ENCODE data around the gene CMTM5.
"Not testable (repeated sequence)": the region's sequence is repeated elsewhere in the genome, so short reads cannot be mapped to it uniquely, and the experiment has no call there.

The CMTM5 gene

GRCh38 chr14:23382276-23382675 lies 5.4 kb downstream of the CMTM5 start:
- TF ChIP-seq CTCF (IDR thresholded peaks at IDR 0.05; ENCODE audit: low read depth, low read length, missing control alignments): no peak
- H3K4me3 ChIP-seq (ENCODE audit: low read depth, low read length): no peak overlapping the region
- no peak for DNase-seq (ENCODE audit: low read depth)

- no peak overlapping the region for H3K4me3 ChIP-seq (ENCODE audit: low read depth, low read length)
- no peak for DNase-seq (ENCODE audit: low read depth)
- no peak for TF ChIP-seq CTCF (IDR thresholded peaks at IDR 0.05; ENCODE audit: low read depth, low read length, missing control alignments)
Observed at GRCh38 chr14:23382731-23383440, 6.0 kb downstream of the CMTM5 start.

DNA sequence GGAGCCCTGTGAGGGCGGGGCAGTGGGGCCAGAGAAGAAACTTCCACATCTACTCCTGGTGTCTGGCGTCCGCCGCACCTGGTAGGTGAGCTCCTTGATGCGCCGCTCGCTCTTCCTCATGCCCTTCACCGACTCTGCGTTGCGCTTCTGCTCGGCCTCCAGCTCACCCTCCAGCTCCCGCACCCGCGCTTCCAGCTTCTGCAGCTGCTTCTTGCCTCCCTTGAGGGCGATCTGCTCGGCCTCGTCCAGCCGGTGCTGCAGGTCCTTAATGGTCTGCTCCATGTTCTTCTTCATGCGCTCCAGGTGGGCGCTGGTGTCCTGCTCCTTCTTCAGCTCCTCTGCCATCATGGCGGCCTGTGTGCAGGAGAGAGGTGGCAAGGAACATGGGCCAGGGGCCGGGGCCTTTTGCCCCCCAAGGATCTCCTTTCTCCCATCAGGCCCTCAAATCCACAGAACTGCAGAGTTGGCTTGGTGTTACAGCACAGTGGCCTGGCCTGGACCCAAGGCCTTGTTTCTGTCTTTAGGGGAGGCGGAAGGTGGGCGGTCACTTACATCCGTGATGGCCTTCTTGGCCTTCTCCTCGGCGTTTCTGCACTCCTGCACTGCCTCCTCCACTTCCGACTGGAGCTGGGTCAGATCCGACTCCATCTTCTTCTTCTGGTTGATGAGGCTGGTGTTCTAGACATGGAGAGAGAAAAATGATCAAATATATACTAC lies 7.7 kb downstream of the CMTM5 start:
- no peak overlapping the region for H3K4me3 ChIP-seq (ENCODE audit: low read depth, low read length)
- TF ChIP-seq CTCF (IDR thresholded peaks at IDR 0.05; ENCODE audit: low read depth, low read length, missing control alignments): no peak
- DNase-seq (ENCODE audit: low read depth): no peak

DNA sequence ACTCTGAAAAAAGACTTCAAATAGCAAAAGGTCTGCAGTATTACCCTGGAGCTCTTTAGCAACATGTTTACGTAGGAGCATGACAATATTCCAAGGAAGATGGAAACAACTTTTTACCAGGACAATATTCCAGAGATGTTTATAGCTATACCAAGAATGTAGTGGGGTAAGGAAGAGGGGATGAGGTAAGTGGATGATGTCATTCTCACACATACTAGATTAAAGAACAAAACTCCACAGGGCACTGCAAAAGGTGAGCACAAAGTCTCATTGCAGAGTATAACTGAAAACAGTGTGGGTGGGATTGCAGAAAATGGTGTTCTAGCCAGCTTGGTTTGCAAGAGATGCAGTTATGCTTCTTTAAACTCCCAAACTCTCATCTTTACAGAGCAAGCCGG lies 8.4 kb downstream of the CMTM5 start:
- DNase-seq (ENCODE audit: low read depth): no peak
- TF ChIP-seq CTCF (IDR thresholded peaks at IDR 0.05; ENCODE audit: low read depth, low read length, missing control alignments): no peak
- no peak overlapping the region for H3K4me3 ChIP-seq (ENCODE audit: low read depth, low read length)

DNA sequence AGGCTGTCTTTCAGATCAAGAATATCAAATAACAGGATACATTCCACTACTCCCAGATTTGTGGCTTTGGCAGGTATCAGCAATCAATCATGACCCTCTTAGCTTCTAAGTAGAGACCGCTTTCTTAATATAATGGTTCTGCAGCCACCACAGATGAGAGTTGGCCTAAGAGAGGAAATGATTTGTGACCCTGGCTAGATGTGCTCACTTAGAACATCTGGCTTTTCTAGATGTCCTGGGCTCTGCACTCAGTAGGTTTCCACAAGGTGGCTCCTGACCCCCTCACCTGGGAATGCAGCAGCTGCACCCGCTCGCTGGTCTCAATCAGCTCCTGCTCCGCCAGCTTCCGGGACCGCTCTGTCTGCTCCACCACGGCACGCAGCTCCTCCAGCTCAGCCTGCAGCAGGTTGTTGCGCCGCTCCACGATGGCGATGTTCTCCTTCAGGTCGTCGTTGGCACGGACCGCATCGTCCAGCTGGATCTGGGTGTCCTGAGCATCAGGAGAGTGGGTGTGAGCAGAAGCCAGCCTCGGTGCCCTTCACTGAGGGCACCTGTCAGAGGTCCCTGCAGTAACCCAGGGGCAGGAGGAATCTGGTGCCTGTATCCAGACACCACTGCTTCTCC lies 8.9 kb downstream of the CMTM5 start:
- no peak overlapping the region for H3K4me3 ChIP-seq (ENCODE audit: low read depth, low read length)
- TF ChIP-seq CTCF (IDR thresholded peaks at IDR 0.05; ENCODE audit: low read depth, low read length, missing control alignments): no peak
- DNase-seq (ENCODE audit: low read depth): no peak

GRCh38 chr14:23386266-23386657 lies 9.4 kb downstream of the CMTM5 start:
- H3K4me3 ChIP-seq (ENCODE audit: low read depth, low read length); DNase-seq (ENCODE audit: low read depth): not testable (repeated sequence)

GRCh38 chr14:23386999-23387398 lies 10.2 kb downstream of the CMTM5 start:
- TF ChIP-seq CTCF (IDR thresholded peaks at IDR 0.05; ENCODE audit: low read depth, low read length, missing control alignments): no peak
- no peak for DNase-seq (ENCODE audit: low read depth)
- H3K4me3 ChIP-seq (ENCODE audit: low read depth, low read length): no peak overlapping the region
